ENCODE results near the gene DTX3. TPM values are rescaled to one million over a fixed set of nuclear protein-coding genes. Genes with fewer than 3 reads are reported as not detected.

Gene DTX3
- total RNA-seq, 4 donors from 2014 or later: 3.5 to 13.8 (median 6.8) TPM

DNA sequence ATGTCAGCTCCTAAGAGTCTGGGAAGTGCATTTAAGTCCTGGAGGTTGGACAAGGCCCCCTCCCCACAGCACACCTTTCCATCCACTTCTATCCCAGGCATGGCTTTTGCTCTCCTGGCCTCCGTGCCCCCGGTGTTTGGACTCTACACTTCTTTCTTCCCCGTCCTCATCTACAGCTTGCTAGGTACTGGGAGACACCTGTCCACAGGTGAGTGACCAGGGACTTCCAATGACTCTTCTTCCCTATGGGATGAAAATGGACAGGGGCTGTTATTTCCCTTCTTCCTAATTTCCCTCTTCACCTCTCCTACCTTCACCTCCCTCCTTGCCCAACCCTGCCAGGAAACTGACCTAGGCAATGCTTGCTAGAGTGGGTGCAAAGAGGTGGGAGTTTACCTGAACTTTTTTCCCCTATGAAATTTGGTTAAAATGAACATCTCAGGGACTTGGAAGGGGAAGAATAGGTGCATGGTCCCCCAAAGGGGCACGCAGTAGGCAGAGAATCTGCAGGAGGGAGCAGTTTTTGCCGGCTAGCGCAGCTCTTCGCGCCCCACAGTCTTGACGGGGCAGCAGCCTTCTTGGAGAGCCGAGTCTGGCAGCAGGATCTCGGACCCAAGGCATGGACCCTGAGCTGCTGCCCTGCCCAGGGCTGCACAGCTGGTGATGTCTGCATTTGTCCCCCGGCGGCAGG is 15.8 kb downstream of the DTX3 start:
- ATAC-seq (no peak), DNase-seq (no peak)
- H3K4me3 ChIP-seq: peak overlapping the region in 2 of 4 donors; percentile 50 to 61
- intact Hi-C loops (cut with DNase I; ENCODE audit: low total_unique reads) (loop anchor here (5.0 kb wide), 1 partner anchor 163 kb away; the partner anchor contains the start of genes GLI1 and INHBE), in situ Hi-C loops (cut with MboI; ENCODE audit: low sequenced_read_pairs in 4 of 4) (loop anchor here in 2 of 4 donors (5.0 to 10.0 kb wide), 2 partner anchors 33 to 46 kb away; no protein-coding TSS in a partner anchor)
- peaks cover 8 to 14% of the 10 kb centered on the region in 2 donors for H3K4me1 ChIP-seq
- H3K27me3 ChIP-seq: peaks cover 61 to 70% (median 62%) of the 10 kb centered on the region in 3 donors
- H3K36me3 ChIP-seq: no peaks in the 10 kb centered on the region
- TF ChIP-seq, protein P1, sequence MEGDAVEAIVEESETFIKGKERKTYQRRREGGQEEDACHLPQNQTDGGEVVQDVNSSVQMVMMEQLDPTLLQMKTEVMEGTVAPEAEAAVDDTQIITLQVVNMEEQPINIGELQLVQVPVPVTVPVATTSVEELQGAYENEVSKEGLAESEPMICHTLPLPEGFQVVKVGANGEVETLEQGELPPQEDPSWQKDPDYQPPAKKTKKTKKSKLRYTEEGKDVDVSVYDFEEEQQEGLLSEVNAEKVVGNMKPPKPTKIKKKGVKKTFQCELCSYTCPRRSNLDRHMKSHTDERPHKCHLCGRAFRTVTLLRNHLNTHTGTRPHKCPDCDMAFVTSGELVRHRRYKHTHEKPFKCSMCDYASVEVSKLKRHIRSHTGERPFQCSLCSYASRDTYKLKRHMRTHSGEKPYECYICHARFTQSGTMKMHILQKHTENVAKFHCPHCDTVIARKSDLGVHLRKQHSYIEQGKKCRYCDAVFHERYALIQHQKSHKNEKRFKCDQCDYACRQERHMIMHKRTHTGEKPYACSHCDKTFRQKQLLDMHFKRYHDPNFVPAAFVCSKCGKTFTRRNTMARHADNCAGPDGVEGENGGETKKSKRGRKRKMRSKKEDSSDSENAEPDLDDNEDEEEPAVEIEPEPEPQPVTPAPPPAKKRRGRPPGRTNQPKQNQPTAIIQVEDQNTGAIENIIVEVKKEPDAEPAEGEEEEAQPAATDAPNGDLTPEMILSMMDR (IDR thresholded peaks at IDR 0.05 in 4 of 5, conservative IDR thresholded peaks at IDR 0.05 in 1 of 5): no peak
- TF ChIP-seq POLR2A (IDR thresholded peaks at IDR 0.05): no peak
- no peaks in the 10 kb centered on the region for H3K9me3 ChIP-seq
- no peak overlapping the region for H3K27ac ChIP-seq

DNA sequence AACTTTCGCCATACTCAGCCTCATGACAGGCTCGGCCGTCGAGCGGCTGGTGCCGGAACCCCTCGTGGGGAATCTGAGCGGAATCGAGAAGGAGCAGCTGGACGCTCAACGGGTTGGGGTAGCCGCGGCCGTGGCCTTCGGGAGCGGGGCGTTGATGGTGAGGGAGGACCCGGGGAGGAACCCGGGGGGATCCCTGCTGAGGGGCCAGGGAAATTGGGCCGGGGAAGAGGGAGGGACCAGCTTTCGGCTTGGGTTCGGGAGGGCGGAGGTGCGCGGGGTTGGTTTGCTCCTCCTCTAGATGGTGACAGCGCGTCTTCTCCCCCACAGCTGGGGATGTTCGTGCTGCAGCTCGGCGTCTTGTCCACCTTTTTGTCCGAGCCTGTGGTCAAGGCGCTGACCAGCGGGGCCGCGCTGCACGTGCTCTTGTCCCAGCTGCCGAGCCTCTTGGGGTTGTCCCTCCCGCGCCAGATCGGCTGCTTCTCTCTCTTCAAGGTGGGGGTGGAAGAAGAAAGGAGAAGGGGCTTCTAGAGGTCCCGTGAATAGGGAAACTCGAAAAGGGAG is 16.4 kb downstream of the DTX3 start:
- Histone ChIP-seq H3K9me3 (no peaks in the 10 kb centered on the region), H3K27me3 (peaks cover 56 to 71% (median 62%) of the 10 kb centered on the region in 3 donors), H3K36me3 (no peaks in the 10 kb centered on the region), H3K4me1 (peaks cover 8 to 14% of the 10 kb centered on the region in 2 donors), H3K27ac (no peak overlapping the region), H3K4me3 (peak overlapping the region; percentile 37 to 85 (median 56))
- no peak for TF ChIP-seq POLR2A (IDR thresholded peaks at IDR 0.05)
- TF ChIP-seq, protein P1 (IDR thresholded peaks at IDR 0.05 in 4 of 5, conservative IDR thresholded peaks at IDR 0.05 in 1 of 5): no peak
- in situ Hi-C loops (cut with MboI; ENCODE audit: low sequenced_read_pairs in 4 of 4) (loop anchor here in 2 of 4 donors (5.0 to 10.0 kb wide), 2 partner anchors 34 to 46 kb away; no protein-coding TSS in a partner anchor), intact Hi-C loops (cut with DNase I; ENCODE audit: low total_unique reads) (loop anchor here (1.0 to 5.0 kb wide), 2 partner anchors 38 to 164 kb away; partner anchors contain the start of genes GLI1 and INHBE)
- peak; percentile 14 to 25 for ATAC-seq
- DNase-seq: no peak

DNA sequence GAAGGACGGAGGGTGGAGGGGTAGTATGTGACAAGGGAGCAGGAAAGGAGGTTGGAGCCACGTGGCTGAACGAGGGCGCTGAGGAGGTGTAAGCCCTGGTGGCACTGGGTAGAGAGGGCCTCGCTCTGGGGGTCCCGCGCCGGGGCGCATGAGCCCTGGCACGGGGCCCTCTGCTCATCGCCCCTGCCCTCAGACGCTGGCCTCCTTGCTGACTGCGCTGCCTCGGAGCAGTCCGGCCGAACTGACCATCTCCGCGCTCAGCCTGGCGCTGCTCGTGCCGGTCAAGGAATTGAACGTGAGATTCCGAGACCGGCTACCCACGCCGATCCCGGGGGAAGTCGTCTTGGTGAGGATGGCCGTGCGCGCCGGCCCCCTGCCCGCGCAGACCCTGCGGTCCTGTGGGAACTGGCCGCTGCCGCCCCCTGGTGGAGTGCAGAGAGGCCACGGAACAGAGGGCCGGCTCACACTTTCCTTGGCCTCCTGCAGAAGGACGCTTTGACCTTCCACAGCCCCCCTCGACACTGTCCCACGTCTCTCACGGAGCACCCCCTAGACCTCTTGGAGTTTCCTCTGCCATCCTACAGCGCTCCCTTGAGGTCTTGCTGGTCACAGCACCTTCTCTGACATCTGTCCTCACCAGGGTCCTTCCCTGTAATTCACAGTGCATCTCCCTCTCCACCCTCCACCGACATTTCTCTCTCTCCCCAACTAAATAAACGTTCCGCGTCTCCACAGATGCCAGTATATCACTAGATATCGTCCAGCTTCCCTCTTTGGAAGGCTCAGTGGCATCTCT is 17.1 kb downstream of the DTX3 start:
- H3K9me3 ChIP-seq: no peaks in the 10 kb centered on the region

More for the DNA sequence above, 17.1 kb downstream of the DTX3 start:
- DNase-seq (no peak), ATAC-seq (peak; percentile 60 to 75)
- Histone ChIP-seq H3K36me3 (no peaks in the 10 kb centered on the region), H3K4me1 (peaks cover 8 to 14% of the 10 kb centered on the region in 2 donors), H3K27me3 (peaks cover 53 to 69% (median 61%) of the 10 kb centered on the region in 3 donors), H3K4me3 (peak overlapping the region; percentile 37 to 85 (median 56)), H3K27ac (no peak overlapping the region)
- intact Hi-C loops (cut with DNase I; ENCODE audit: low total_unique reads) (loop anchor here (1.0 to 5.0 kb wide), 2 partner anchors 38 to 164 kb away; partner anchors contain the start of genes GLI1 and INHBE), in situ Hi-C loops (cut with MboI; ENCODE audit: low sequenced_read_pairs in 4 of 4) (loop anchor here in 2 of 4 donors (5.0 to 10.0 kb wide), 2 partner anchors 34 to 47 kb away; no protein-coding TSS in a partner anchor)
- TF ChIP-seq, protein P1 (IDR thresholded peaks at IDR 0.05 in 4 of 5, conservative IDR thresholded peaks at IDR 0.05 in 1 of 5): peak; percentile 74 to 94 (median 87)
- no peak for TF ChIP-seq POLR2A (IDR thresholded peaks at IDR 0.05)

Measured in gastrocnemius medialis (tissue), 4 donors.